ENCODE data around the gene MATN4. TPM values are rescaled to one million over a fixed set of nuclear protein-coding genes. Genes with fewer than 3 reads are reported as not detected.
A peak's percentile ranks its signal among the peaks of the same experiment; 100 is the strongest.

MATN4 gene
- total and polyA plus RNA-seq, 2 of the 4 experiments (the other 2 are of a cell fraction): 0.12 TPM; not detected in 1

GRCh38 chr20:45337367-45338120 is 29.4 kb upstream of the MATN4 start:
- H3K27ac ChIP-seq (ENCODE audit: insufficient read depth, low read length): peak overlapping the region; percentile 97
- H3K4me2 ChIP-seq (ENCODE audit: low read depth, low read length): peak overlapping the region; percentile 59
- no peaks in the 10 kb centered on the region for H3K9me3 ChIP-seq (ENCODE audit: control insufficient read depth, insufficient read depth, low read length)
- H2BK120ac ChIP-seq (ENCODE audit: low read depth, low read length): peak overlapping the region; percentile 98
- peak overlapping the region; percentile 91 for H4K91ac ChIP-seq (ENCODE audit: insufficient read depth, low read depth, low read length)
- H3K4me1 ChIP-seq (ENCODE audit: control insufficient read depth, insufficient read depth, low read length): peaks cover 48% of the 10 kb centered on the region
- H3K4me3 ChIP-seq (ENCODE audit: insufficient read depth, low read depth, low read length): no peak overlapping the region
- H2AFZ ChIP-seq (replicated peaks; ENCODE audit: low read length, poor library complexity): peak overlapping the region; percentile 21
- BruUV-seq (replicated peaks): no TSS peak
- peaks cover 49% of the 10 kb centered on the region for H3K36me3 ChIP-seq (ENCODE audit: control insufficient read depth, insufficient read depth, low read length)
- in situ Hi-C loops (cut with MboI; ENCODE audit: low sequenced_read_pairs): loop anchor here (25.0 kb wide), 1 partner anchor 575 kb away; the partner anchor contains the start of gene PLTP
- intact Hi-C loops (cut with micrococcal nuclease): loop anchor here (5.0 kb wide), 1 partner anchor 440 kb away; no protein-coding TSS in a partner anchor
- H4K5ac ChIP-seq (ENCODE audit: low read depth, low read length): peak overlapping the region; percentile 91
- H2AK9ac ChIP-seq (replicated peaks; ENCODE audit: low read depth, low read length, poor library complexity): peak overlapping the region; percentile 78
- CTCF ChIA-PET: interaction anchor here (0.6 to 1.1 kb wide), 2 partner anchors 15 to 99 kb away, joined by 3 to 4 read pairs; no protein-coding TSS in a partner anchor
- peaks cover 36% of the 10 kb centered on the region for H4K20me1 ChIP-seq (ENCODE audit: insufficient read depth, low read length)
- 0% methylated on average over 2 of the region's 15 CpGs; no CpG with 5 or more reads in 1 of the 2 experiments for WGBS, 2 experiments (ENCODE audit: extremely low coverage in 2 of 2, insufficient read length in 1 of 2)
- peaks cover 42 to 86% of the 10 kb centered on the region in 2 experiments for H3K79me1 ChIP-seq (ENCODE audit: low read depth in 1 of 2, low read length in 2 of 2)
- DNase-seq (peak; percentile 94), ATAC-seq (ENCODE audit: low read depth) (peak; percentile 72)
- peak overlapping the region; percentile 90 for H3K56ac ChIP-seq (ENCODE audit: extremely low read depth, insufficient read depth, low read length)
- H3K27me3 ChIP-seq (ENCODE audit: control insufficient read depth, insufficient read depth, low read length): no peaks in the 10 kb centered on the region
- H3K9me1 ChIP-seq (ENCODE audit: insufficient read depth, low read length): peaks cover 42% of the 10 kb centered on the region
- peak overlapping the region; percentile 77 for H3K14ac ChIP-seq (replicated peaks; ENCODE audit: low read depth, low read length)
- peak overlapping the region; percentile 47 for H3K9ac ChIP-seq (ENCODE audit: low read depth, low read length)
- peak overlapping the region; percentile 95 for H2BK5ac ChIP-seq (ENCODE audit: low read depth, low read length, poor library complexity, severe bottlenecking)
- dilution Hi-C loops (cut with HindIII; ENCODE audit: low sequenced_read_pairs, unreplicated experiment): no loop called here
- H3K4ac ChIP-seq (ENCODE audit: low read depth, low read length): peak overlapping the region; percentile 99
- peak overlapping the region; percentile 97 for H2AK5ac ChIP-seq (ENCODE audit: low read depth, low read length)
- peak overlapping the region; percentile 83 for H3K18ac ChIP-seq (ENCODE audit: low read depth, low read length)
- peak overlapping the region; percentile 90 for H3K23ac ChIP-seq (ENCODE audit: low read depth, low read length)
- peak overlapping the region; percentile 96 for H2BK15ac ChIP-seq (ENCODE audit: low read depth, low read length)
- POLR2A ChIA-PET (ENCODE audit: unreplicated experiment): interaction anchor here (0.5 to 2.3 kb wide), 3 partner anchors 10 to 26 kb away, joined by 3 to 11 read pairs (median 4); partner anchors contain the start of genes SDC4 and SYS1
- H4K8ac ChIP-seq (ENCODE audit: low read depth in 2 of 2, low read length in 2 of 2): peak overlapping the region; percentile 93 to 94
- H2BK20ac ChIP-seq (ENCODE audit: low read depth, low read length): peak overlapping the region; percentile 89
- TF ChIP-seq MAFK (IDR thresholded peaks at IDR 0.05; ENCODE audit: low read depth, low read length) (no peak; the same call in 1 of the 2 replicates), POLR2A (IDR thresholded peaks at IDR 0.05; ENCODE audit: low read depth, low read length) (no peak), RCOR1 (IDR thresholded peaks at IDR 0.05; ENCODE audit: insufficient replicate concordance, low read length) (no peak), FOS (IDR thresholded peaks at IDR 0.05; ENCODE audit: low read depth, low read length) (peak; percentile 72), RAD21 (IDR thresholded peaks at IDR 0.05; ENCODE audit: low read length) (no peak), BHLHE40 (IDR thresholded peaks at IDR 0.05; ENCODE audit: low read depth, low read length) (peak; percentile 99), SMC3 (IDR thresholded peaks at IDR 0.05; ENCODE audit: low read depth, low read length) (no peak), CHD1 (IDR thresholded peaks at IDR 0.05; ENCODE audit: low read depth, low read length) (no peak), USF2 (IDR thresholded peaks at IDR 0.05; ENCODE audit: low read depth, low read length) (no peak), CTCF (conservative IDR thresholded peaks at IDR 0.05; ENCODE audit: low read depth, low read length) (no peak), CEBPB (IDR thresholded peaks at IDR 0.05; ENCODE audit: low read depth, low read length) (no peak), NFE2L2 (IDR thresholded peaks at IDR 0.05; ENCODE audit: low read depth, low read length) (peak; percentile 15; the same call in 1 of the 2 replicates), MXI1 (IDR thresholded peaks at IDR 0.05; ENCODE audit: borderline replicate concordance, low read depth, low read length) (no peak), MAZ (IDR thresholded peaks at IDR 0.05; ENCODE audit: borderline replicate concordance, low read depth, low read length) (peak; percentile 64), RFX5 (IDR thresholded peaks at IDR 0.05; ENCODE audit: low read depth, low read length) (no peak)

Measured in IMR-90 (cell line).